ENCODE data around the gene INSIG1.

DNA sequence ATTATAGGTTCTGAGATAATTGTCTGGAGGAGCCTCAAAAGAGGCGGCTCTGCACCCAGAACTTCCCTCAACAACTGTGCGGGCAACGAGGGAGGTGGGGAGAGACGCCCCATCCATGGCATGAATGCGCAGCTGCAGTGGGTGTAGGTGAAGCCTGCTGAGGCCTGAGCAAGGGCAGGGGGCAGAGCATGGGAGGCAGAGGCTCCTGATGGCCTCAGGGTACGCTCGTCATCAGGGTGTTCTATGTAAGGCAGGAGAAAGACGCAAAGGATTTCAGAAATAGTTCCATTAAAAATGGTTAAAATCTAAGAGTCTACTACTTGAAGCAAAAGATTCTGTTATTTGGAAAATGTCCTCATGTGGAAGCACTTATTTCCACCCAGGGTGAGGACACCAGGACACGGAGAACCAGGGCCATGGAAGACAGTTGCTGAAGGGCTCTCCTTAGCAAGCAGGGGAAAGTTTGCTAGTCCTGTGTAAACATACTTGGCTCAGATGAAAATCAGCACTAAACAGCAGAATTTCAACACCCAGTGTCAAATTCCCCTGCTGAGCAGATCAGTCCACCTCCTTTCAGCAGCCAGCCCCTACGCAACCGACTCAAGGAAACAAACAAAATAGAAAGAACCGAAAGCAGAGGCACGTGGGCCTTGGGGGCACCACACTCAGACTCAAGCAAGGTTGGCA, 18.9 kb downstream of the INSIG1 start:
- TF ChIP-seq, protein P1, sequence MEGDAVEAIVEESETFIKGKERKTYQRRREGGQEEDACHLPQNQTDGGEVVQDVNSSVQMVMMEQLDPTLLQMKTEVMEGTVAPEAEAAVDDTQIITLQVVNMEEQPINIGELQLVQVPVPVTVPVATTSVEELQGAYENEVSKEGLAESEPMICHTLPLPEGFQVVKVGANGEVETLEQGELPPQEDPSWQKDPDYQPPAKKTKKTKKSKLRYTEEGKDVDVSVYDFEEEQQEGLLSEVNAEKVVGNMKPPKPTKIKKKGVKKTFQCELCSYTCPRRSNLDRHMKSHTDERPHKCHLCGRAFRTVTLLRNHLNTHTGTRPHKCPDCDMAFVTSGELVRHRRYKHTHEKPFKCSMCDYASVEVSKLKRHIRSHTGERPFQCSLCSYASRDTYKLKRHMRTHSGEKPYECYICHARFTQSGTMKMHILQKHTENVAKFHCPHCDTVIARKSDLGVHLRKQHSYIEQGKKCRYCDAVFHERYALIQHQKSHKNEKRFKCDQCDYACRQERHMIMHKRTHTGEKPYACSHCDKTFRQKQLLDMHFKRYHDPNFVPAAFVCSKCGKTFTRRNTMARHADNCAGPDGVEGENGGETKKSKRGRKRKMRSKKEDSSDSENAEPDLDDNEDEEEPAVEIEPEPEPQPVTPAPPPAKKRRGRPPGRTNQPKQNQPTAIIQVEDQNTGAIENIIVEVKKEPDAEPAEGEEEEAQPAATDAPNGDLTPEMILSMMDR (IDR thresholded peaks at IDR 0.05; ENCODE audit: insufficient read depth, low read depth, low read length): no peak
- TF ChIP-seq EZH2 (IDR thresholded peaks at IDR 0.05; ENCODE audit: insufficient read depth, low read length): no peak

Data from astrocyte (in vitro differentiated cells and primary cell).